ENCODE results near the gene MYO1E.

GRCh38 chr15:59420108-59420507 is 47.4 kb upstream of the MYO1E start:
- TF ChIP-seq CTCF (IDR thresholded peaks at IDR 0.05) (no peak), POLR2A (IDR thresholded peaks at IDR 0.05) (no peak)
